K562 (cell line): ENCODE measurements around the gene MPND. TPM values are rescaled to one million over a fixed set of nuclear protein-coding genes. Genes with fewer than 3 reads are reported as not detected.

ENCODE experiments used
- ADNP ChIP-seq: fragments of 200-800 bp; sonication (Bioruptor generic); IDR thresholded peaks from 2 replicates; pipeline ENCODE4 v1.6.1; 2016; ENCODE audit warnings: missing genetic modification characterization, missing compliant biosample characterization
- CC2D1A ChIP-seq: fragments of 450-650 bp; IDR thresholded peaks from 2 replicates; pipeline ENCODE4 v1.6.1; 2017; ENCODE audit warnings: mild to moderate bottlenecking
- CHD2 ChIP-seq: IDR thresholded peaks from 2 replicates; pipeline ENCODE4 v1.6.1; 2011; ENCODE audit warnings: low read depth, low read length
- EGR1 ChIP-seq: fragments of 450-650 bp; conservative IDR thresholded peaks from 2 replicates; pipeline ENCODE4 v1.6.1; 2017; ENCODE audit warnings: mild to moderate bottlenecking
- FIP1L1 ChIP-seq: fragments of 200-400 bp; formaldehyde crosslinking; IDR thresholded peaks from 2 replicates; pipeline ENCODE4 v1.6.1; 2018; ENCODE audit warnings: mild to moderate bottlenecking, low read depth, low read length; ENCODE audit not compliant: poor library complexity, severe bottlenecking
- HLTF ChIP-seq: fragments of 450-650 bp; IDR thresholded peaks from 2 replicates; pipeline ENCODE4 v1.6.1; 2016
- IFI16 ChIP-seq: fragments of 250-450 bp; sonication (Bioruptor Pico); IDR thresholded peaks from 2 replicates; pipeline ENCODE4 v2.1.2; 2022; ENCODE audit warnings: mild to moderate bottlenecking, inconsistent platforms
- KLF16 ChIP-seq: IDR thresholded peaks from 2 replicates; pipeline ENCODE4 v1.6.1; 2016; ENCODE audit warnings: antibody characterized with exemption
- LEF1 ChIP-seq: fragments of 450-650 bp; IDR thresholded peaks from 2 replicates; pipeline ENCODE4 v1.6.1; 2016; ENCODE audit warnings: mild to moderate bottlenecking
- MYC ChIP-seq, 2 experiments: fragments of 250-450 bp in 1 of 2; sonication (Bioruptor Pico) in 1 of 2; IDR thresholded peaks; 2 replicates each; pipeline versions ENCODE4 v1.5.1 to v1.6.1; 2012 to 2021; ENCODE audit warnings: low read depth in 2 of 2, borderline replicate concordance in 1 of 2, improper control_type of control experiment in 1 of 2, low read length in 1 of 2, mild to moderate bottlenecking in 1 of 2, moderate library complexity in 1 of 2
- NR2C2 ChIP-seq, 2 experiments: fragments of 200-800 bp in 1 of 2; sonication (Bioruptor generic) in 1 of 2; sonication (generic) in 1 of 2; formaldehyde crosslinking in 1 of 2; IDR thresholded peaks; 2 replicates each; pipeline versions ENCODE4 v1.6.1 to v1.8.0; 2016 to 2022; ENCODE audit warnings: mild to moderate bottlenecking in 1 of 2, missing compliant biosample characterization in 1 of 2, missing genetic modification characterization in 1 of 2, missing genetic modification reagents in 1 of 2
- SIN3A ChIP-seq, 2 experiments: fragments of 150-350 bp in 1 of 2; IDR thresholded peaks; 2 replicates each; pipeline ENCODE4 v1.6.1; 2011 to 2016; ENCODE audit warnings: borderline replicate concordance in 2 of 2, low read depth in 2 of 2, low read length in 2 of 2, mild to moderate bottlenecking in 2 of 2, moderate library complexity in 2 of 2; ENCODE audit not compliant: control insufficient read depth in 1 of 2
- SMAD2 ChIP-seq: fragments of 150-350 bp; IDR thresholded peaks from 2 replicates; pipeline ENCODE4 v1.6.1; 2014; ENCODE audit warnings: low read depth, mild to moderate bottlenecking, low read length
- SMARCE1 ChIP-seq: fragments of 450-650 bp; IDR thresholded peaks from 2 replicates; pipeline ENCODE4 v1.7.1; 2016; ENCODE audit warnings: mild to moderate bottlenecking
- STAG1 ChIP-seq: sonication (generic); formaldehyde crosslinking; IDR thresholded peaks from 2 replicates; pipeline ENCODE4 v1.5.0; 2020; ENCODE audit warnings: missing genetic modification reagents, borderline replicate concordance
- ZBTB7A ChIP-seq: IDR thresholded peaks from 2 replicates; pipeline ENCODE4 v1.6.1; 2011; ENCODE audit warnings: low read depth, mild to moderate bottlenecking, low read length, moderate library complexity, borderline replicate concordance; ENCODE audit not compliant: control insufficient read depth
- ZFP30 ChIP-seq: fragments of 250-450 bp; sonication (Bioruptor Pico); IDR thresholded peaks from 2 replicates; pipeline ENCODE4 v1.8.0; 2022; ENCODE audit warnings: moderate library complexity, mild to moderate bottlenecking, inconsistent platforms, borderline replicate concordance
- ZSCAN32 ChIP-seq: fragments of 450-650 bp; formaldehyde crosslinking; IDR thresholded peaks from 2 replicates; pipeline ENCODE4 v1.4.0; 2020; ENCODE audit warnings: mild to moderate bottlenecking, moderate library complexity
- polyA plus RNA-seq, 8 experiments: library from polyadenylated mRNA; depleted of rRNA in 4 of 8; stranded (reverse) in 5 of 8; unstranded in 3 of 8; fragments of >200 nt; fragmentation: Nextera tagmentation in 2 of 8; fragmentation: Illumina TruSeq in 1 of 8; extraction: Ambion mirVana in 2 of 8; extraction: Trizol in 1 of 8; gene quantifications; 2 replicates each; pipeline versions ENCODE4 v1.2.1 to v1.2.3, GENCODE V29; 2011 to 2014; ENCODE audit warnings: inconsistent platforms in 1 of 8, missing spikeins in 1 of 8
- total RNA-seq, 7 experiments: library from RNA; depleted of rRNA in 6 of 7; stranded (reverse); fragments of >200 nt in 6 of 7; fragmentation: Illumina TruSeq in 2 of 7; extraction: Trizol in 2 of 7; gene quantifications; 2 replicates each; pipeline versions ENCODE4 v1.2.1 to v1.2.3, GENCODE V29; 2011 to 2021; ENCODE audit warnings: low replicate concordance in 1 of 7
- TF ChIP-seq, protein P1 (sequence below): fragments of 450-650 bp; conservative IDR thresholded peaks from 2 replicates; pipeline ENCODE4 v1.6.1; 2016; ENCODE audit warnings: missing genetic modification characterization, low read depth, mild to moderate bottlenecking, control low read depth, missing compliant biosample characterization
- TF ChIP-seq, protein P2 (sequence below): sonication (generic); formaldehyde crosslinking; IDR thresholded peaks from 2 replicates; pipeline ENCODE4 v1.8.1; 2023; ENCODE audit warnings: missing genetic modification reagents, mild to moderate bottlenecking, borderline replicate concordance
- TF ChIP-seq, protein P3 (sequence below): fragments of 450-650 bp; IDR thresholded peaks from 2 replicates; pipeline ENCODE4 v1.6.1; 2014; ENCODE audit warnings: low read depth, mild to moderate bottlenecking, moderate library complexity, borderline replicate concordance

MPND gene
- total and polyA plus RNA-seq, 9 of the 15 experiments (the other 6 are each of a cell fraction or from before 2014, with no cell fraction given): 0.25 to 14.0 (median 3.9) TPM

DNA sequence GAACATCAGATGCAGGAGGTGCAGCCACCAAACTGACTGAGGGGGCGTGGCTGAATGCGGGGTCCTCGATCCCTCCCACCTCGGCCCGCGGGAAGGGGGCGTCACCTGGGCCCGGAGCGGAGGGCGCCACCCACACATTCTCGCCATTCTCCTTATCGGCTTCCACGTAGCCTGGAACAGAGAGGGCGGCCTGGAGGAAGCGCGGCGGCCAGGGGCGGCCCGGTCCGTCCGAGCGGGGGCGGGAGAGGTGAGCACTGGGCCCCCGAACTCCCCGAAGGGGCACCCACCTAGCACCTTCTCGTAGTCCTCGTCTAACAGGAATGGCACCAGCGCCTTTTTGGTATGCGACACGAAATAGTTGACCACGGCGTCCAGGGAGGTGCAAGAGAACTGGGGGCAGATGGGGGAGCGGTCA lies 16.5 kb upstream of the MPND start (continued):
- TF ChIP-seq MYC (IDR thresholded peaks at IDR 0.05; ENCODE audit: low read depth, low read length) (no peak), MYC (CRISPR knock-in tag; IDR thresholded peaks at IDR 0.05; ENCODE audit: borderline replicate concordance, low read depth) (0 out of 2 replicates have a peak, but pooled peaks have one; percentile 90), ZSCAN32 (no peak), EGR1 (peak; percentile 96), STAG1 (no peak), ZFP30 (no peak), ZBTB7A (peak; percentile 73), SMARCE1 (0 out of 2 replicates have a peak, but pooled peaks have one; percentile 20), CC2D1A (peak; percentile 11; the same call in 1 of the 2 replicates), ADNP (tag) (no peak), KLF16 (0 out of 2 replicates have a peak, but pooled peaks have one; percentile 35), CHD2 (no peak), IFI16 (CRISPR knock-in tag) (no peak), FIP1L1 (peak; percentile 24), SMAD2 (no peak), NR2C2 (CRISPR knock-in tag; IDR thresholded peaks at IDR 0.05) (no peak; the same call in 1 of the 2 replicates), NR2C2 (tag; IDR thresholded peaks at IDR 0.05) (no peak), LEF1 (0 out of 2 replicates have a peak, but pooled peaks have one; percentile 12), SIN3A (IDR thresholded peaks at IDR 0.05; ENCODE audit: borderline replicate concordance in 2 of 2, control insufficient read depth in 1 of 2, low read depth in 2 of 2, low read length in 2 of 2) (0 out of 4 replicates have a peak, but pooled peaks of 1 of the 2 experiments have one; percentile 19), HLTF (0 out of 2 replicates have a peak, but pooled peaks have one; percentile 42)
- TF ChIP-seq, protein P1, sequence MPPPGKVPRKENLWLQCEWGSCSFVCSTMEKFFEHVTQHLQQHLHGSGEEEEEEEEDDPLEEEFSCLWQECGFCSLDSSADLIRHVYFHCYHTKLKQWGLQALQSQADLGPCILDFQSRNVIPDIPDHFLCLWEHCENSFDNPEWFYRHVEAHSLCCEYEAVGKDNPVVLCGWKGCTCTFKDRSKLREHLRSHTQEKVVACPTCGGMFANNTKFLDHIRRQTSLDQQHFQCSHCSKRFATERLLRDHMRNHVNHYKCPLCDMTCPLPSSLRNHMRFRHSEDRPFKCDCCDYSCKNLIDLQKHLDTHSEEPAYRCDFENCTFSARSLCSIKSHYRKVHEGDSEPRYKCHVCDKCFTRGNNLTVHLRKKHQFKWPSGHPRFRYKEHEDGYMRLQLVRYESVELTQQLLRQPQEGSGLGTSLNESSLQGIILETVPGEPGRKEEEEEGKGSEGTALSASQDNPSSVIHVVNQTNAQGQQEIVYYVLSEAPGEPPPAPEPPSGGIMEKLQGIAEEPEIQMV (tag): no peak
- TF ChIP-seq, protein P2, sequence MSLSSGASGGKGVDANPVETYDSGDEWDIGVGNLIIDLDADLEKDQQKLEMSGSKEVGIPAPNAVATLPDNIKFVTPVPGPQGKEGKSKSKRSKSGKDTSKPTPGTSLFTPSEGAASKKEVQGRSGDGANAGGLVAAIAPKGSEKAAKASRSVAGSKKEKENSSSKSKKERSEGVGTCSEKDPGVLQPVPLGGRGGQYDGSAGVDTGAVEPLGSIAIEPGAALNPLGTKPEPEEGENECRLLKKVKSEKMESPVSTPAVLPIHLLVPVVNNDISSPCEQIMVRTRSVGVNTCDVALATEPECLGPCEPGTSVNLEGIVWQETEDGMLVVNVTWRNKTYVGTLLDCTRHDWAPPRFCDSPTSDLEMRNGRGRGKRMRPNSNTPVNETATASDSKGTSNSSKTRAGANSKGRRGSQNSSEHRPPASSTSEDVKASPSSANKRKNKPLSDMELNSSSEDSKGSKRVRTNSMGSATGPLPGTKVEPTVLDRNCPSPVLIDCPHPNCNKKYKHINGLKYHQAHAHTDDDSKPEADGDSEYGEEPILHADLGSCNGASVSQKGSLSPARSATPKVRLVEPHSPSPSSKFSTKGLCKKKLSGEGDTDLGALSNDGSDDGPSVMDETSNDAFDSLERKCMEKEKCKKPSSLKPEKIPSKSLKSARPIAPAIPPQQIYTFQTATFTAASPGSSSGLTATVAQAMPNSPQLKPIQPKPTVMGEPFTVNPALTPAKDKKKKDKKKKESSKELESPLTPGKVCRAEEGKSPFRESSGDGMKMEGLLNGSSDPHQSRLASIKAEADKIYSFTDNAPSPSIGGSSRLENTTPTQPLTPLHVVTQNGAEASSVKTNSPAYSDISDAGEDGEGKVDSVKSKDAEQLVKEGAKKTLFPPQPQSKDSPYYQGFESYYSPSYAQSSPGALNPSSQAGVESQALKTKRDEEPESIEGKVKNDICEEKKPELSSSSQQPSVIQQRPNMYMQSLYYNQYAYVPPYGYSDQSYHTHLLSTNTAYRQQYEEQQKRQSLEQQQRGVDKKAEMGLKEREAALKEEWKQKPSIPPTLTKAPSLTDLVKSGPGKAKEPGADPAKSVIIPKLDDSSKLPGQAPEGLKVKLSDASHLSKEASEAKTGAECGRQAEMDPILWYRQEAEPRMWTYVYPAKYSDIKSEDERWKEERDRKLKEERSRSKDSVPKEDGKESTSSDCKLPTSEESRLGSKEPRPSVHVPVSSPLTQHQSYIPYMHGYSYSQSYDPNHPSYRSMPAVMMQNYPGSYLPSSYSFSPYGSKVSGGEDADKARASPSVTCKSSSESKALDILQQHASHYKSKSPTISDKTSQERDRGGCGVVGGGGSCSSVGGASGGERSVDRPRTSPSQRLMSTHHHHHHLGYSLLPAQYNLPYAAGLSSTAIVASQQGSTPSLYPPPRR (CRISPR knock-in tag): no peak
- TF ChIP-seq, protein P3, sequence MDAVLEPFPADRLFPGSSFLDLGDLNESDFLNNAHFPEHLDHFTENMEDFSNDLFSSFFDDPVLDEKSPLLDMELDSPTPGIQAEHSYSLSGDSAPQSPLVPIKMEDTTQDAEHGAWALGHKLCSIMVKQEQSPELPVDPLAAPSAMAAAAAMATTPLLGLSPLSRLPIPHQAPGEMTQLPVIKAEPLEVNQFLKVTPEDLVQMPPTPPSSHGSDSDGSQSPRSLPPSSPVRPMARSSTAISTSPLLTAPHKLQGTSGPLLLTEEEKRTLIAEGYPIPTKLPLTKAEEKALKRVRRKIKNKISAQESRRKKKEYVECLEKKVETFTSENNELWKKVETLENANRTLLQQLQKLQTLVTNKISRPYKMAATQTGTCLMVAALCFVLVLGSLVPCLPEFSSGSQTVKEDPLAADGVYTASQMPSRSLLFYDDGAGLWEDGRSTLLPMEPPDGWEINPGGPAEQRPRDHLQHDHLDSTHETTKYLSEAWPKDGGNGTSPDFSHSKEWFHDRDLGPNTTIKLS: peak; percentile 90
